Measurements from ENCODE around the gene SAPCD2. TPM values are rescaled to one million over a fixed set of nuclear protein-coding genes. Genes with fewer than 3 reads are reported as not detected.
A peak's percentile ranks its signal among the peaks of the same experiment; 100 is the strongest.

Gene SAPCD2
- total RNA-seq, 1 experiment from 2014 or later: 18.4 TPM

DNA sequence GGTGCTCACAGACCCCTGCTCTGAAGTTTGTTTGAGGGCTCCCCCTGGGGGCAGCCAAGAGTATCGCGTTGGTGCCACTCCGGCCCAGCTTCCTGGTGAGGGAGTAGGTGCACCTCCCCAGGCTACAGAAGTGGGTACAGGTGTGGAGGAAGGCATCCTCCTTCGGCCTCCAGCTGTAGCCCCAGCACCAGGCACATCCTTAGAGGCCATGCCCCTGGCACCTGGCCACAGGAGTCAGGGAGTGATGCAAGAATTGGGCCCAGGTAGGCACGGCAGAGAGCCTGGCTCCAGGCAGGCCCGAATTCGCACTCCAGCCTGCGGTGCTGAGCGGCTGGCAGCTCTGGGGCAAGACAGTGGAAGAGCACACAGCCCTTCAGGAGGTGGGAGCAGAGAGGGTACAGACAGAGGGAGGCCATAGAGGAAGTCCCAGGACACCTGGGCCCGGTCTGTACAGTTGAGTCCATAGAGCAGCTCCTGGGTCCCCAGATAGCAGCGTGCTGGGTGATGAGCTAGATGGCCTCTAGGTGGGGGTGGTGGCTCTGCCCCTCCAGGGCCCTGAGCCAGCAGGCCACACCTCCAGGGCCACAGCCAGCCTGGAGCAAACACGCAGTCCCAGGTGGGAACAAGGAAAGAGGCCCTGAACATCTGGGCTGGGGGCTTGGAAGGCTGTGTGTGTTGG is 2.4 kb downstream of the SAPCD2 start:
- POLR2A ChIA-PET: no interaction called here
- no peak overlapping the region for H3K4me3 ChIP-seq (ENCODE audit: low read depth in 2 of 2, low read length in 2 of 2)
- H3K4me1 ChIP-seq (ENCODE audit: control insufficient read depth, insufficient read depth, low read length): peaks cover 2% of the 10 kb centered on the region; the same call in 1 of the 2 replicates
- ATAC-seq (peak; percentile 72), DNase-seq (ENCODE audit: low read depth, low spot score) (no peak)
- no peaks in the 10 kb centered on the region for H3K27me3 ChIP-seq (ENCODE audit: control insufficient read depth, insufficient read depth, low read length)
- intact Hi-C loops (cut with micrococcal nuclease; ENCODE audit: unreplicated experiment) (no loop called here), in situ Hi-C loops (cut with HindIII; ENCODE audit: low pct_unique_long_range_greater_than_20kb, low sequenced_read_pairs) (no loop called here)
- TF ChIP-seq TCF7L2 (IDR thresholded peaks at IDR 0.05; ENCODE audit: low read depth, low read length) (no peak), SIN3A (IDR thresholded peaks at IDR 0.05; ENCODE audit: borderline replicate concordance, insufficient read depth, low read depth, low read length) (no peak), POLR2AphosphoS5 (IDR thresholded peaks at IDR 0.05; ENCODE audit: low read depth, low read length) (no peak)
- TF ChIP-seq, protein P1, sequence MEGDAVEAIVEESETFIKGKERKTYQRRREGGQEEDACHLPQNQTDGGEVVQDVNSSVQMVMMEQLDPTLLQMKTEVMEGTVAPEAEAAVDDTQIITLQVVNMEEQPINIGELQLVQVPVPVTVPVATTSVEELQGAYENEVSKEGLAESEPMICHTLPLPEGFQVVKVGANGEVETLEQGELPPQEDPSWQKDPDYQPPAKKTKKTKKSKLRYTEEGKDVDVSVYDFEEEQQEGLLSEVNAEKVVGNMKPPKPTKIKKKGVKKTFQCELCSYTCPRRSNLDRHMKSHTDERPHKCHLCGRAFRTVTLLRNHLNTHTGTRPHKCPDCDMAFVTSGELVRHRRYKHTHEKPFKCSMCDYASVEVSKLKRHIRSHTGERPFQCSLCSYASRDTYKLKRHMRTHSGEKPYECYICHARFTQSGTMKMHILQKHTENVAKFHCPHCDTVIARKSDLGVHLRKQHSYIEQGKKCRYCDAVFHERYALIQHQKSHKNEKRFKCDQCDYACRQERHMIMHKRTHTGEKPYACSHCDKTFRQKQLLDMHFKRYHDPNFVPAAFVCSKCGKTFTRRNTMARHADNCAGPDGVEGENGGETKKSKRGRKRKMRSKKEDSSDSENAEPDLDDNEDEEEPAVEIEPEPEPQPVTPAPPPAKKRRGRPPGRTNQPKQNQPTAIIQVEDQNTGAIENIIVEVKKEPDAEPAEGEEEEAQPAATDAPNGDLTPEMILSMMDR (IDR thresholded peaks at IDR 0.05): peak; percentile 83
- TF ChIP-seq, protein P2, sequence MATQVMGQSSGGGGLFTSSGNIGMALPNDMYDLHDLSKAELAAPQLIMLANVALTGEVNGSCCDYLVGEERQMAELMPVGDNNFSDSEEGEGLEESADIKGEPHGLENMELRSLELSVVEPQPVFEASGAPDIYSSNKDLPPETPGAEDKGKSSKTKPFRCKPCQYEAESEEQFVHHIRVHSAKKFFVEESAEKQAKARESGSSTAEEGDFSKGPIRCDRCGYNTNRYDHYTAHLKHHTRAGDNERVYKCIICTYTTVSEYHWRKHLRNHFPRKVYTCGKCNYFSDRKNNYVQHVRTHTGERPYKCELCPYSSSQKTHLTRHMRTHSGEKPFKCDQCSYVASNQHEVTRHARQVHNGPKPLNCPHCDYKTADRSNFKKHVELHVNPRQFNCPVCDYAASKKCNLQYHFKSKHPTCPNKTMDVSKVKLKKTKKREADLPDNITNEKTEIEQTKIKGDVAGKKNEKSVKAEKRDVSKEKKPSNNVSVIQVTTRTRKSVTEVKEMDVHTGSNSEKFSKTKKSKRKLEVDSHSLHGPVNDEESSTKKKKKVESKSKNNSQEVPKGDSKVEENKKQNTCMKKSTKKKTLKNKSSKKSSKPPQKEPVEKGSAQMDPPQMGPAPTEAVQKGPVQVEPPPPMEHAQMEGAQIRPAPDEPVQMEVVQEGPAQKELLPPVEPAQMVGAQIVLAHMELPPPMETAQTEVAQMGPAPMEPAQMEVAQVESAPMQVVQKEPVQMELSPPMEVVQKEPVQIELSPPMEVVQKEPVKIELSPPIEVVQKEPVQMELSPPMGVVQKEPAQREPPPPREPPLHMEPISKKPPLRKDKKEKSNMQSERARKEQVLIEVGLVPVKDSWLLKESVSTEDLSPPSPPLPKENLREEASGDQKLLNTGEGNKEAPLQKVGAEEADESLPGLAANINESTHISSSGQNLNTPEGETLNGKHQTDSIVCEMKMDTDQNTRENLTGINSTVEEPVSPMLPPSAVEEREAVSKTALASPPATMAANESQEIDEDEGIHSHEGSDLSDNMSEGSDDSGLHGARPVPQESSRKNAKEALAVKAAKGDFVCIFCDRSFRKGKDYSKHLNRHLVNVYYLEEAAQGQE (IDR thresholded peaks at IDR 0.05; ENCODE audit: insufficient read depth in 1 of 2, low read depth in 2 of 2, low read length in 1 of 2): peak in 1 of 2 experiments; percentile 68; a peak in 2 of 4 replicates
- no peak overlapping the region for H3K27ac ChIP-seq (ENCODE audit: low read length)
- no peaks in the 10 kb centered on the region for H3K9me3 ChIP-seq (ENCODE audit: control insufficient read depth, insufficient read depth, low read depth, low read length)
- no TSS peak for BruUV-seq (replicated peaks)
- H3K36me3 ChIP-seq (ENCODE audit: control insufficient read depth, insufficient read depth, low read length): no peaks in the 10 kb centered on the region; the same call in 1 of the 2 replicates
- CTCF ChIA-PET: interaction anchor here (1.0 to 2.0 kb wide), 7 partner anchors 9 to 121 kb away, joined by 3 to 13 read pairs (median 5); partner anchors contain the start of genes MAN1B1, NPDC1 and UAP1L1

DNA sequence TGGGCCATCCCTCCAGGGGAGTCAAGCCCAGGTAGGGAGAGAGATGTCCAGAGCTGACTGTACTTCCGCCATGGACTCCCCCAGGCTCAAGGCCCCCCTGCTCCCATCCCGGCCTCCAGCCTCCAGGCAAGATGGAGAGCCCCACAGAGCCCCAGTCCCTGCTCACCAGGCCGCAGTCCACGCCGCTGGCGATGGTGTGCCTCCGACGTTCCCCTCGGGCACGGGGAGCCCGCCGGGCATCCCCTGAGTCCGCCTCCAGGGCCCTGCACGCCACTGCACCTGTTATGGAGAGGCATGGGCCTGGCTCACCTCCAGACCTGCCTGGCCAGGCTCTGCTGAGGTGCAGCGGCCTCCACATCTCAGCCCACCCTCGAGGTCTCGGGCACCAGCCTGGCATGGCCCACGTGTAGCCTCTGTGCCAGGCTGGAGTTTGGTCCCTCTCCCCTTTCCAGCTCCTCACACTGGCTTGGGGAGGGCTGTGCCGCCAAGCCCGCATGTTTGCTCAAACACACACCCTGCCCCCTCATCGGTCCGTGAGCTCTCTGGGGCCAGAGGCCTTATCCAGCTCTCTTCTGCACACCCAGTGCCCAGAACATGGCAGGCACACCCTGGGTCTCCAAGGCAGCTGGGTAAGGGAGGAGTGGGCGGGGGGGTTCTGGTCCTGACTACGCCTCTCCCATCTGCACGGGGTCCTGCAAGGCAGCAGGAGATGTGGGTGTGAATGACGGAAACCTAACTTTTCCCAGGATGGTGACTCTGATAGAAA is 4.1 kb downstream of the SAPCD2 start:
- TF ChIP-seq POLR2AphosphoS5 (IDR thresholded peaks at IDR 0.05; ENCODE audit: low read depth, low read length) (no peak), SIN3A (IDR thresholded peaks at IDR 0.05; ENCODE audit: borderline replicate concordance, insufficient read depth, low read depth, low read length) (no peak), TCF7L2 (IDR thresholded peaks at IDR 0.05; ENCODE audit: low read depth, low read length) (no peak)
- TF ChIP-seq, protein P1 (IDR thresholded peaks at IDR 0.05): no peak
- TF ChIP-seq, protein P2 (IDR thresholded peaks at IDR 0.05; ENCODE audit: insufficient read depth in 1 of 2, low read depth in 2 of 2, low read length in 1 of 2): no peak
- CTCF ChIA-PET: interaction anchor here (0.6 to 2.0 kb wide), 2 partner anchors 17 to 168 kb away, joined by 8 to 13 read pairs; no protein-coding TSS in a partner anchor
- Histone ChIP-seq H3K4me1 (ENCODE audit: control insufficient read depth, insufficient read depth, low read length) (peaks cover 2% of the 10 kb centered on the region; the same call in 1 of the 2 replicates), H3K36me3 (ENCODE audit: control insufficient read depth, insufficient read depth, low read length) (no peaks in the 10 kb centered on the region; the same call in 1 of the 2 replicates), H3K27me3 (ENCODE audit: control insufficient read depth, insufficient read depth, low read length) (no peaks in the 10 kb centered on the region), H3K4me3 (ENCODE audit: low read depth in 2 of 2, low read length in 2 of 2) (no peak overlapping the region), H3K27ac (ENCODE audit: low read length) (no peak overlapping the region), H3K9me3 (ENCODE audit: control insufficient read depth, insufficient read depth, low read depth, low read length) (no peaks in the 10 kb centered on the region)
- in situ Hi-C loops (cut with HindIII; ENCODE audit: low pct_unique_long_range_greater_than_20kb, low sequenced_read_pairs) (no loop called here), intact Hi-C loops (cut with micrococcal nuclease; ENCODE audit: unreplicated experiment) (no loop called here)
- no peak for DNase-seq (ENCODE audit: low read depth, low spot score)
- POLR2A ChIA-PET: no interaction called here
- no TSS peak for BruUV-seq (replicated peaks)
- no peak for ATAC-seq
